Activated T-helper 1 cell treated with anti-CD3 and anti-CD28 coated beads, Interleukin-2, amount 50 U/mL, for 16 hours (primary cell): Measurements from ENCODE around the gene TMEM204.

Experiments used
- DNase-seq, 2 donors: peaks; one replicate each; pipeline ENCODE4 v3.0.0-alpha.2; 2020; ENCODE audit warnings: low read depth in 1 of 2, low spot score in 1 of 2

Gene TMEM204

DNA sequence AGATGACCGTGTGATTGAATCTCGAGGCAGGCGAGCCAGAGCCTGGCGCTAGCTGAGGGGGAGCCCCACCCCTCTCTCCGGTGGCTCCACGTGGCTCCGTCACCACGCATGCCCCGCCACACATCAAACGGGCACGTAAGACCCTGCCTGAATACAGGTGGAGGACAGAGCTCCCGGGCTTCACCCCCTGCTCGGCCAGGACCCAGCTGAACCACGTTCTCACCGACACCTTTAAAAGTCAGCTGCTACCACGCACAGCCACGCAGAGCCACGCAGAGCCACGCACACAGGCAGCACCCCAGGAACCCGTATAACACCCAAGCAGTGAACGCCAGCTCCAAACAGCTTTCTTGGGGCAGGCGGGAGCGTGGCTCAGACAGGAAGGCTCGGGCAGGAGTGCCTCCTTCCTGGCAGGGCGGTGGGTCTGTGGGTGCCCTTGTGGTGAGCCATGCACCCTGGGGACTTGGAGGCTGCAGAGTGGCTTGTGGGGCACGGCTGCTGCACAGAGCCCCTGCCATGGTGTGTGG is 4.4 kb downstream of the TMEM204 start:
- DNase-seq, result no peak

GRCh38 chr16:1538804-1539520 is 5.5 kb downstream of the TMEM204 start:
- no peak for DNase-seq

DNA sequence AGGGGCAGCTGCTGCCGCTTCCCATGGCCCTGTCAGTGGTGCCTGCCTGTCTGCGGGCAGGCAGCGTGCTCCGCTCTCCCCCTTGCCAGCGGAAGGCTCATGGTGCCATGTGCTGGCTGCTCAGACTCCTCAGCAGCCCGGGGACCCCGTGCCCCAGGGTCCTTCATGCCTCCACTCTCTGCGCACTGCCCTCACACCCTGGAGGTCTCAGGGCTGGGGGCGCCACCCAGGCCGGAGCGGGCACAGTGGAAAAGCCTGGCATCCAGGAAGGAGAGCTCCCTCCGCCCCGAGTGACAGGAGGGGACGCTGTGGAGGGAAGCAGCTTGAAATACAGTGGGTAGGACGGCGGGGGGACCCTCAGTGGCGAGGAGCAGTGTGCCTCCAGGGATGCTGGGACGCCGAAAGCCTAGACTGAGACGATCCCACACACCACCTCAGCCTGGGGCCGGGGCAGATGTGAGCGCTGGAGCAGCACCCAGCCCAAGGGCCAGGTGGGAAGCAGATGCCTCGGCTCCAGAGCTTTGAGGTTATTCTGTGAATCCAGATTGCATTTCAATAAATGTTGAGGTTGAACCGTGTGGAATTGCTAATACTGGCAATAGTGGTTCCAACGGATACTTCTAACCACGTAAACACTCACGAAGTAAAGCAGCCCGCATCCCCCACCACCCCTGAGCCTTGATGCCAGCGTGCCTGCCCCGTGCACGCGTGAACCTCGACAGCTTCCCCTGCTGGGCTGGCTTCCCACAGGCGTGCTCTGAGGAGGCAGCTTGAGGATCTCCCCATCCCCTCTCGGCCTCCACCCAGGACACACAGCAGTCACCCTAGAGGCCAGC is 6.5 kb downstream of the TMEM204 start:
- no peak for DNase-seq

DNA sequence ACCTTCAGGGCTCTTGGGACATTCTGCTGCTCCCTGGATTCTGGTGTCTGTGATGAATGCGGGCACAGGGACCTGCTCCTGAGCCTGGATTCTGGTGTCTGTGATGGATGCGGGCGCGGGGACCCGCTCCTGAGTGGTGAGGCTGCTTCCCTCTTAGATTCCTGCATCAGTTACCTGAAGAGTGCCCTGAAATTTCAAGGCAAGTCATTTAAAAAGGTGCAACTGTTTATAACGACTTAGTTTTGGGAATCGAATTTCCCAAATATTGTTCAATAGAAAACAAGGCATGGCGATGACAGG is 7.0 kb downstream of the TMEM204 start:
- no peak for DNase-seq

DNA sequence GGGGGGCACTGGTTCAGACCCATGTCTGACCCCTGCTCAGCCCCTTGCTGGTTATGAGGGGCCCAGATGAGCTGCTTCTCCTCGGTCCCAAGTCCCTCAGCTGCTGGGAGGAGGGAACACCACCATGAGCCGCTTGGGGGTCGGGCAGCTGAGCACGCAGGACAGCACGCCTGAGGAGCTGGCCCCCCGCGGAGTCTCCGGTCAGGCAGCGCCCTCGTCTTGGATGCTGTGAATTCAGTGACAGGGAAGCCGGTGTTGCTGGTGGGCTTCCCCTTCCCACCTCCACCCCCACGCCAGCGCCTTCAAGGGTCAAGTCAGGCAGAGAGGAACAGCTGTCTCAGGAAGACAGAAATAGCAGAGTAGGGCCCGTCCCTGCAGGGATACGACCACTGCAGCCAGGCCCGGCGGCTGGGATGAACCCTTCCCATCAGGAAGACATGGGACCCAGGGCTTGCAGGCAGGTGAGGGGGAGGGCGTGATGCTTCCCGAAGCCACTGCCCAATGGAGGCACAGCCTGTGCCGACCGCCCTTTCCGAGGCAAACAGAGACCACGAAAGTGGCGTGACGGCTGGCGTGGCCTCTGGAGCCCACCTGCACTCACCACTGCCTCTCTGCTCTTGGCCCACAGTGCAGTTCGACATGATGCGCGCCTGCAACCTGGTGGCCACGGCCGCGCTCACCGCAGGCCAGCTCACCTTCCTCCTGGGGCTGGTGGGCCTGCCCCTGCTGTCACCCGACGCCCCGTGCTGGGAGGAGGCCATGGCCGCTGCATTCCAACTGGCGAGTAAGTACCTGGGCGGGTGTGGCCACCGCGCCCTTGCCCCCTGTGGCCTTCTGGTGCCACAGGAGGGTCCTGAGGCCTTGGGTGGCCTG is 8.1 kb downstream of the TMEM204 start:
- no peak for DNase-seq

DNA sequence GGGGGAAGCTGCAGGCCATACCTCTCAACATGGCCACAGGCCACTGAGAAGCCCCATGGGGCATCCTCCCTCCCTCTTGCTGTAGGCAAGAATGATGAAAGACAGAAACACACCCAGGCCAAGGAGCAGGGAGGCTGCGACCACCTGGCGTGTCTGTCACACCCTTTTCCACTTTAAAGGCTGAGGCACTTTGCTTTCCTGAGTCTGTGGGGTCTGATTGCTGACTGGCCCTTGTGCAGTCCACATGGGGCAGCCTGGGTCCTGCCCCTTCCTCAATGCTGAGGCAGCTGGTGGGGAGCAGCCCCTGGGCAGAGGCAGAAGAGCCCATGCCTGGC is 8.7 kb downstream of the TMEM204 start:
- no peak for DNase-seq

- DNase-seq, result no peak
These were observed 9.1 kb downstream of the TMEM204 start for GRCh38 chr16:1542533-1542932.

DNA sequence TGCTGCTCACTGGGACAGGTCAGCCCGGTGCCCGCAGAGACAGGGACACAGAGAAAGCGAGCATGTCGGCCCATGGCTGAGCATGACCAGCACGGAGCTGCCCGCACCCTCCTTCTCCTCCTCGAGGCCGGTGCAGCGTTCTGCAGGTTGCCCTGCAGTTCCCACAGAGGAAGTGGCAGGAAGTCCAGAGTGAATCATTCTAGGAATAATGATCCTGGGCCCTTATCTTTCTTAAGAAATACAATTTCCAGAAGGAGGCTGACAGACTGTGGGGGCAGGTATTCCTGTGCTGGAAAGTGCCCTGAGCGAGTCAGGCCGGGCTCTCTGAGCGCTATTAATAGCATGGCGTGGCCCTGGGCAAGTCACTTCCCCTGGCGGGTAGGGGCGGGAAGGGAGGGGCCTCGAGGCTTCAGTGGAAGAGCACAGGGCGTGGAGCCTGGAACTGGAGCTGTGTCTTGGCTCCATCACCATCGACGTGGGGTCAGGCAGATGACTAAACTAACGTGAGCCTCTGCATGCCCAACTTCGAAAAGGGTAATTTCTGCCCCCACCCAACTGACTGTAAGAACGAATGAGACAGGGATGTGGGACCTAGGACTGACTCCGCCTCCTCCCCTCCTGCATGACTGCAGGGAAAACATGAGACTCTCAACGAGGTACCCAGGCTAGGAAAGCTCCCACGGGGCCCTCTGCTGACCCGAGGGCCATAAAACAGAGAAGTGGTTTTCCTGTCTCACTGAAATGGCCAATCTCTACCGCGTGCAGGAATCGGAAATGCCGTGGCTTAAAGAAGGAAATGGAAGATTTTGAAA is 9.8 kb downstream of the TMEM204 start:
- peak in 1 of 2 donors; percentile 29 for DNase-seq

DNA sequence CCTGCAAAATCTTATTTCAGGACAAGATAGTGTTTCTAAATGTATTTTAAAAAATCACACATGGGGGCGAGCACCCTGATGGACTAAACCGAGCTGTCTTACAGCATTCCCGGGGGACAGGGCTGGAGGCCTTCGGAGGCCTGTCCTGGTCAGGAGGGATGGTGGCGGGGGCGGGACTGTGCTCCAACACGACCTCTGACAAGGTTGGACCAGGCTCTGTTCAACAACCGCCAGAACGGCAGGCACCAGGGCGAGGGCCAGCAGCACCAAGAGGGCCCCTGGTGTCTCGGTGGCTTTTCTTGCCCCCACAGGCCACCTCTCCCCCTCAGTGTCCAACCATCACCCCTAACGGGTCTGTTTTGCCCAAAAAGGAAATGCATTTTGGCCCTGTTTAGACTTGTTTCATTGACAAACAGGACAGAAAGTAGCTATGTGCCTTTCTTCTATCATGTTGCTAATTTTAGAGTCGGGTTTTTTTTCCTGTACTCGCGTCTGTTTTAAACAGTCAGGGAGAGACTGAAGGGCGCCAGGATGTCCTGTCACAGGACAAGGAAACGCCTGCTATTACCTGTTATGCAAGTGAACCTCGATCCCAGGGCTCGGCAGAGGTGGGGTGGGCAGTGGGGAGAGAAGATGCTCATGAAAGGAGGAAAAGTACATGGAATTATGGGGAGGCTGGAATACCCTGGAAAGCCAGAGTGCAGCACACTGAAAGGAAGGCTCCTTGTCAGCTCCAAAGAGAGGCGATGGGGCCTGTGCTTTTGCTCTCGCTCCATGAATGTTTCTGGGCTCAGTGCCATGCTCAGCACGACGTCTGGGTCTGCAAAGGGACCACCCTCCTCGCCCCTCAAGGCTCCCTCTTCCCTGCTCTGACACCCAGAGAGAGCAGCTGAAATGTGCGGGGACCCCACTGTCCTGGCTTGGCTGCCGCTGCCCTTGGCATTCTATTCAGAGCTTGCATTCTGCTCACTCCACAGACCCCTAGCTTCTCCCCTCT is 11.9 kb downstream of the TMEM204 start:
- DNase-seq, result no peak

- DNase-seq, result no peak
These were observed 13.0 kb downstream of the TMEM204 start for GRCh38 chr16:1546430-1546829.

- no peak for DNase-seq
These were observed 14.8 kb downstream of the TMEM204 start for GRCh38 chr16:1548233-1548632.

- DNase-seq, result no peak
These were observed 15.3 kb downstream of the TMEM204 start for GRCh38 chr16:1548727-1549126.

- no peak for DNase-seq
These were observed 16.6 kb downstream of the TMEM204 start for GRCh38 chr16:1550069-1550468.

DNA sequence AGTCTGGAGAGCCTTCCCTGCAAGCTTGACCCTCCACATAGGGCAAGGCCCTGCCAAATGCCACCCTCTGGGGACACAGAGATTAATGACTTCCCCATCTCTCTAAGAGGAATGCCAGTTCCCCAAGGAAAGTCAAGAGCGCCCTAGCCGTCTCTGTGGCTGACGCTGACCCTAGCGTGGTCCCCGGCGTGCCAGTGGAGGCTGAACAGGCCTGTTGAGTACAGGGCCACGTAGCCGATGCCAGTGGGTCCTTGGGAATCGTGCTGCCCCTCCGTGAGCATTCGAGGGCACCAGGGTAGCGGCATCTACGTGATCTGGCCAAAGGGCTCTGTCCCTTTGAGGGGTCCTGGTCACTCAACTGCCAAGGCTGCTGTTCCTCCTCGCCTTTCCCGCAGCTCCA is 17.2 kb downstream of the TMEM204 start:
- no peak for DNase-seq

- no peak for DNase-seq
These were observed 17.7 kb downstream of the TMEM204 start for GRCh38 chr16:1551166-1551565.

- DNase-seq, result no peak
These were observed 18.7 kb downstream of the TMEM204 start for GRCh38 chr16:1552129-1552528.

DNA sequence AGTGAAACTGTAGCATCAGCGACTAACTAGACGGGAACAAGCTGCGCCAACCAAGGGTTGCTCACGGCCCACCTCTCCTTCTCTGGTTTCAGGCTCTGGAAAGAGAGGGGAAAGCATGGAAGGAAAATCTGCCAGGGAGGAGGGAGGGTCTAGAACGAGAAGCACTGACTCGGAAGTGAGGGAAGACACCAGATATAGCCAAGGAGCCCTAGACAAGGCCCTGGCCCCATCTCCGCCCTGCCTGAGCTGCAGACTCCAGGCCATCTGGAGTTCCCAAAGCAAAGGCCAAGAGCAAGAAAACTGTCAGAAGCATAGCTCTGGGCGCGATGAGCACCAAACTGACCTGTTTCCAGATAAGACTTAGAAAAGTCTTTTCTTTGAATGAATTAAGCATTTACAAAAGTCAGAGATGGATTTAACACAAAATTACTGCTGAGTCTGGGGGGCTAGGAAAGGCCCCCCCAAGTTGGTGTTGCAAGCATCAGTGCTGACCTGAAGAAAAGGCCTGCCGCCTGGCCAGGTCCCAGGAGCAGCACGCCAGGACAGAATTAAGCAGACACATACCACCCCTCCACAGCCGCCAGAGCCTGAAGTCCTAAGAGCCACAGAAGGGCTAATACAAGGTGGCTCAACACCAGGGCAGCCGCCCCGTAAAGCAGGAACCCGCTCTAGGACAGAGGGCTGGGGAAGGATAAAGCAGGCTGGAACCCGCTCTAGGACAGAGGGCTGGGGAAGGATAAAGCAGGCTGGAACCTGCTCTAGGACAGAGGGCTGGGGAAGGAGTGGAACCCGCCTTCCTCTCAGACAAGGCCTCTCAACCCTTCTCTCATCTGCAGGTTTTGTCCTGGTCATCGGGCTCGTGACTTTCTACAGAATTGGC is 20.7 kb downstream of the TMEM204 start:
- no peak for DNase-seq

GRCh38 chr16:1554826-1555445 is 21.5 kb downstream of the TMEM204 start:
- DNase-seq, result no peak
